ENCODE results near the gene BBS10. TPM values are rescaled to one million over a fixed set of nuclear protein-coding genes. Genes with fewer than 3 reads are reported as not detected.
"Not testable (repeated sequence)": the region's sequence is repeated elsewhere in the genome, so short reads cannot be mapped to it uniquely, and the experiment has no call there.

Gene BBS10
- total and polyA plus RNA-seq, 2 of the 13 experiments (the other 11 are each of a cell fraction or from before 2014, with no cell fraction given), result 4.9 to 7.4 TPM

GRCh38 chr12:76379261-76379660, 31.0 kb upstream of the BBS10 start (continued):
- no peak for TF ChIP-seq ZNF800 (CRISPR knock-in tag; IDR thresholded peaks at IDR 0.05)
- no peak for TF ChIP-seq ARNTL (CRISPR knock-in tag; IDR thresholded peaks at IDR 0.05)

GRCh38 chr12:76376876-76377275, 28.7 kb upstream of the BBS10 start:
- DNase-seq (ENCODE audit: low spot score); ATAC-seq; H3K9me3 ChIP-seq (ENCODE audit: low read length); H3K79me2 ChIP-seq (ENCODE audit: insufficient read depth, low read length); H3K36me3 ChIP-seq (replicated peaks in 1 of 2; ENCODE audit: control insufficient read depth in 1 of 2, insufficient read depth in 2 of 2, low read length in 2 of 2); H4K20me1 ChIP-seq (ENCODE audit: insufficient read depth, low read length); in situ Hi-C loops (cut with HindIII; ENCODE audit: extremely low pct_ligation_motif_present, low pct_unique_long_range_greater_than_20kb); H3K4me3 ChIP-seq (replicated peaks in 1 of 3; ENCODE audit: insufficient read depth in 1 of 3, low read depth in 2 of 3, low read length in 3 of 3); POLR2A ChIA-PET; H3K4me2 ChIP-seq (ENCODE audit: low read depth, low read length); CTCF ChIA-PET (ENCODE audit: low intra/inter-chr PET ratio, low total read pairs); intact Hi-C loops (cut with micrococcal nuclease; ENCODE audit: unreplicated experiment); H3K27ac ChIP-seq (ENCODE audit: extremely low read length, insufficient read depth, low read length); H3K4me1 ChIP-seq (ENCODE audit: insufficient read depth, low read length); H2AFZ ChIP-seq (ENCODE audit: low read length); BruUV-seq (replicated peaks); H3K27me3 ChIP-seq (ENCODE audit: control insufficient read depth in 1 of 2, insufficient read depth in 2 of 2, low read length in 2 of 2); H3K9ac ChIP-seq (ENCODE audit: insufficient read depth, low read depth, low read length); FAIRE-seq: not testable (repeated sequence)
- WGBS (ENCODE audit: low lambda C conversion rate), result 100% methylated on average over 1 of the region's 1 CpG

GRCh38 chr12:76375939-76376338, 27.7 kb upstream of the BBS10 start:
- H3K4me2 ChIP-seq (ENCODE audit: low read depth, low read length), result no peak overlapping the region
- no peaks in the 10 kb centered on the region for H4K20me1 ChIP-seq (ENCODE audit: insufficient read depth, low read length)
- no peak for ATAC-seq
- H3K79me2 ChIP-seq (ENCODE audit: insufficient read depth, low read length), result no peaks in the 10 kb centered on the region
- H3K9ac ChIP-seq (ENCODE audit: insufficient read depth, low read depth, low read length), result no peak overlapping the region
- H3K4me1 ChIP-seq (ENCODE audit: insufficient read depth, low read length), result no peaks in the 10 kb centered on the region
- BruUV-seq (replicated peaks), result no TSS peak
- in situ Hi-C loops (cut with HindIII; ENCODE audit: extremely low pct_ligation_motif_present, low pct_unique_long_range_greater_than_20kb), result no loop called here
- H3K9me3 ChIP-seq (ENCODE audit: low read length), result no peaks in the 10 kb centered on the region
- H3K27me3 ChIP-seq (ENCODE audit: control insufficient read depth in 1 of 2, insufficient read depth in 2 of 2, low read length in 2 of 2), result no peaks in the 10 kb centered on the region
- H3K27ac ChIP-seq (ENCODE audit: extremely low read length, insufficient read depth, low read length), result no peak overlapping the region
- H3K4me3 ChIP-seq (replicated peaks in 1 of 3; ENCODE audit: insufficient read depth in 1 of 3, low read depth in 2 of 3, low read length in 3 of 3), result no peak overlapping the region
- no peak overlapping the region for H2AFZ ChIP-seq (ENCODE audit: low read length)
- intact Hi-C loops (cut with micrococcal nuclease; ENCODE audit: unreplicated experiment), result no loop called here
- peak; percentile 9 for DNase-seq (ENCODE audit: low spot score)
- FAIRE-seq, result no peak
- CTCF ChIA-PET (ENCODE audit: low intra/inter-chr PET ratio, low total read pairs), result no interaction called here
- peaks cover 1 to 9% of the 10 kb centered on the region in 2 experiments; a peak in 1 of 5 replicates for H3K36me3 ChIP-seq (replicated peaks in 1 of 2; ENCODE audit: control insufficient read depth in 1 of 2, insufficient read depth in 2 of 2, low read length in 2 of 2)
- POLR2A ChIA-PET, result no interaction called here
- TF ChIP-seq HNRNPLL (IDR thresholded peaks at IDR 0.05; ENCODE audit: low read depth, low read length, poor library complexity, severe bottlenecking), result no peak
- TF ChIP-seq TEAD2 (CRISPR knock-in tag; IDR thresholded peaks at IDR 0.05), result no peak
- TF ChIP-seq MLX (CRISPR knock-in tag; IDR thresholded peaks at IDR 0.05), result no peak
- no peak for TF ChIP-seq TEAD3 (CRISPR knock-in tag; optimal IDR thresholded peaks at IDR 0.05; ENCODE audit: borderline replicate concordance)
- TF ChIP-seq PAX8 (CRISPR knock-in tag; IDR thresholded peaks at IDR 0.05; ENCODE audit: borderline replicate concordance), result no peak
- TF ChIP-seq MTA1 (CRISPR knock-in tag; IDR thresholded peaks at IDR 0.05; ENCODE audit: borderline replicate concordance), result no peak
- TF ChIP-seq AHDC1 (CRISPR knock-in tag; IDR thresholded peaks at IDR 0.05; ENCODE audit: borderline replicate concordance), result no peak

Data from HepG2 (cell line).